Keratinocyte (primary cell): ENCODE results near the gene MBLAC1. TPM values are rescaled to one million over a fixed set of nuclear protein-coding genes. Genes with fewer than 3 reads are reported as not detected.

Experiments
- DNase-seq: peaks from one replicate; pipeline ENCODE4 v3.0.0-alpha.2; 2011; ENCODE audit warnings: low read depth, missing footprints, low spot score
- FAIRE-seq: peaks from 2 replicates; lab custom pipeline; 2011; peaks lifted over from hg19 to GRCh38; lab: Jason Lieb, UNC
- H2AFZ ChIP-seq: 2 replicates; pipeline ENCODE4 v1.6.0; 2012; ENCODE audit warnings: low read length, control low read depth, inconsistent platforms; ENCODE audit not compliant: control insufficient read depth
- H3K27ac ChIP-seq: 2 replicates; pipeline ENCODE4 v1.5.1; 2011; ENCODE audit warnings: low read length; ENCODE audit not compliant: control insufficient read depth, insufficient read depth
- H3K27me3 ChIP-seq: 3 replicates; pipeline ENCODE4 v1.6.0; 2011; ENCODE audit warnings: low read length; ENCODE audit not compliant: control insufficient read depth, insufficient read depth; ENCODE audit errors: extremely low read depth
- H3K36me3 ChIP-seq, 2 experiments: 2 replicates in 1 of 2; 3 replicates in 1 of 2; pipeline ENCODE4 v1.5.1; 2011; ENCODE audit warnings: low read length in 2 of 2, mild to moderate bottlenecking in 1 of 2; ENCODE audit not compliant: control insufficient read depth in 2 of 2, insufficient read depth in 2 of 2; ENCODE audit errors: extremely low read depth in 1 of 2
- H3K4me1 ChIP-seq: 3 replicates; pipeline ENCODE4 v1.5.1; 2011; ENCODE audit warnings: low read length; ENCODE audit not compliant: control insufficient read depth, insufficient read depth; ENCODE audit errors: extremely low read depth
- H3K4me2 ChIP-seq: 3 replicates; pipeline ENCODE4 v1.6.0; 2011; ENCODE audit warnings: low read depth, low read length; ENCODE audit not compliant: control insufficient read depth, insufficient read depth; ENCODE audit errors: extremely low read depth
- H3K4me3 ChIP-seq, 3 experiments: fragments of 200-600 bp in 1 of 3; sonication (generic) in 1 of 3; 2 replicates in 2 of 3; 3 replicates in 1 of 3; pipeline ENCODE4 v1.5.1; 2011 to 2016; ENCODE audit warnings: low read length in 3 of 3, mild to moderate bottlenecking in 3 of 3, control low read depth in 2 of 3, inconsistent platforms in 1 of 3, low read depth in 1 of 3, mixed read lengths in 1 of 3, mixed run types in 1 of 3, moderate library complexity in 1 of 3; ENCODE audit not compliant: control insufficient read depth in 2 of 3, insufficient read depth in 2 of 3; ENCODE audit errors: extremely low read depth in 1 of 3
- H3K79me2 ChIP-seq: 2 replicates; pipeline ENCODE4 v1.6.0; 2012; ENCODE audit warnings: low read length; ENCODE audit not compliant: control insufficient read depth, insufficient read depth
- H3K9ac ChIP-seq: 3 replicates; pipeline ENCODE4 v1.6.0; 2011; ENCODE audit warnings: low read length; ENCODE audit not compliant: control insufficient read depth, insufficient read depth; ENCODE audit errors: extremely low read depth
- H3K9me1 ChIP-seq: 3 replicates; pipeline ENCODE4 v1.6.0; 2011; ENCODE audit warnings: low read length; ENCODE audit not compliant: control insufficient read depth, insufficient read depth; ENCODE audit errors: extremely low read depth
- H3K9me3 ChIP-seq: 2 replicates; pipeline ENCODE4 v1.5.1; 2012; ENCODE audit warnings: low read depth, low read length; ENCODE audit not compliant: control insufficient read depth
- H4K20me1 ChIP-seq: 3 replicates; pipeline ENCODE4 v1.6.0; 2011; ENCODE audit warnings: low read length; ENCODE audit not compliant: control insufficient read depth, insufficient read depth; ENCODE audit errors: extremely low read depth
- EZH2 ChIP-seq: IDR thresholded peaks from one replicate; pipeline ENCODE4 v1.6.1; 2012; ENCODE audit warnings: inconsistent platforms, mild to moderate bottlenecking, low read length, moderate library complexity
- dilution Hi-C: fragments of 300-500 bp; cut with MboI; formaldehyde crosslinking; loops from one replicate; pipeline ENCODE4 v1.7.0; 2020; ENCODE audit warnings: low sequenced_read_pairs; ENCODE audit not compliant: extremely low pct_ligation_motif_present
- polyA plus RNA-seq, 5 experiments: library from polyadenylated mRNA; depleted of rRNA in 3 of 5; stranded (reverse) in 3 of 5; stranded (forward) in 1 of 5; unstranded in 1 of 5; fragments of >200 nt; gene quantifications; 1 replicate in 1 of 5; 2 replicates in 3 of 5; 3 replicates in 1 of 5; pipeline versions ENCODE4 v1.2.1 to v1.2.3, GENCODE V29; 2011 to 2012; ENCODE audit warnings: missing spikeins in 2 of 5, low read depth in 1 of 5, low replicate concordance in 1 of 5
- TF ChIP-seq, protein P1 (sequence below), 3 experiments: IDR thresholded peaks in 1 of 3; conservative IDR thresholded peaks in 1 of 3; optimal IDR thresholded peaks in 1 of 3; 2 replicates in 2 of 3; 3 replicates in 1 of 3; pipeline versions ENCODE3 to v1.5.1; 2011; ENCODE audit warnings: low read length in 3 of 3, mild to moderate bottlenecking in 3 of 3, moderate library complexity in 2 of 3, control low read depth in 1 of 3, inconsistent platforms in 1 of 3; ENCODE audit not compliant: insufficient read depth in 2 of 3; ENCODE audit errors: extremely low read depth in 1 of 3

Gene MBLAC1
- polyA plus RNA-seq, 1 donor (not counting 4 experiments of a cell fraction or from before 2014, with no cell fraction given): 0.21 TPM

DNA sequence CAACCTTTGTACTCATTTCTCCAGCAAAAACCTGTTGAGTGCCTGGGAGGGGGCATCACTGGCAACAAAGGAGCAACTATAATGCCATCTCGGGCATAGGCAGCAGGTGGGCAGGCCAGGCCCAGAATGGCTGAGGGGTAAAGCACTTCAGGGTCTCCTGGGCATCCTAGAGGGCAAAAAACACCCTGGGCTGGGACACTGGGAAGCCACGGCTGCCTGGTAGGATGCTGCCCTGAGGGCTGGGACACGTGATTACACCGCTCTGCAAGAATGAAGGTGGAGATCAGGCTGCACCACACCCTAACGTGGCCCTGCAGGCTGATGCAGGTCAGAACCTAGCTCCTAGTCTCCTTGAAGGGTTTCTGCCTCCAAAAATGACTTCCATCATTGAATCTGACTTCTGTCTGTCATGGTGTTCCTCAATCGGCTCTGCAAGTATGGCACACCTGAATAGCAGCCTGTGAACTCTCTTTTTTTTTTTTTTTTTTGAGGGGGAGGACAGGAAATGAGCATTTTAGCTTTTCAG, 36.3 kb downstream of the MBLAC1 start:
- Histone ChIP-seq H3K27me3 (no peaks in the 10 kb centered on the region), H3K4me2 (peak overlapping the region; percentile 77), H3K36me3 (no peaks in the 10 kb centered on the region), H3K9me1 (peaks cover 2% of the 10 kb centered on the region), H3K4me1 (peaks cover 27% of the 10 kb centered on the region), H3K9me3 (no peaks in the 10 kb centered on the region), H3K79me2 (no peaks in the 10 kb centered on the region), H2AFZ (no peak overlapping the region), H3K9ac (no peak overlapping the region), H3K4me3 (no peak overlapping the region), H3K27ac (peak overlapping the region; percentile 17), H4K20me1 (no peaks in the 10 kb centered on the region)
- dilution Hi-C loops: no loop called here
- TF ChIP-seq, protein P1, sequence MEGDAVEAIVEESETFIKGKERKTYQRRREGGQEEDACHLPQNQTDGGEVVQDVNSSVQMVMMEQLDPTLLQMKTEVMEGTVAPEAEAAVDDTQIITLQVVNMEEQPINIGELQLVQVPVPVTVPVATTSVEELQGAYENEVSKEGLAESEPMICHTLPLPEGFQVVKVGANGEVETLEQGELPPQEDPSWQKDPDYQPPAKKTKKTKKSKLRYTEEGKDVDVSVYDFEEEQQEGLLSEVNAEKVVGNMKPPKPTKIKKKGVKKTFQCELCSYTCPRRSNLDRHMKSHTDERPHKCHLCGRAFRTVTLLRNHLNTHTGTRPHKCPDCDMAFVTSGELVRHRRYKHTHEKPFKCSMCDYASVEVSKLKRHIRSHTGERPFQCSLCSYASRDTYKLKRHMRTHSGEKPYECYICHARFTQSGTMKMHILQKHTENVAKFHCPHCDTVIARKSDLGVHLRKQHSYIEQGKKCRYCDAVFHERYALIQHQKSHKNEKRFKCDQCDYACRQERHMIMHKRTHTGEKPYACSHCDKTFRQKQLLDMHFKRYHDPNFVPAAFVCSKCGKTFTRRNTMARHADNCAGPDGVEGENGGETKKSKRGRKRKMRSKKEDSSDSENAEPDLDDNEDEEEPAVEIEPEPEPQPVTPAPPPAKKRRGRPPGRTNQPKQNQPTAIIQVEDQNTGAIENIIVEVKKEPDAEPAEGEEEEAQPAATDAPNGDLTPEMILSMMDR (optimal IDR thresholded peaks at IDR 0.05 in 1 of 3, IDR thresholded peaks at IDR 0.05 in 1 of 3, conservative IDR thresholded peaks at IDR 0.05 in 1 of 3; ENCODE audit: extremely low read depth in 1 of 3, insufficient read depth in 2 of 3, low read length in 3 of 3): no peak
- TF ChIP-seq EZH2: no peak
- DNase-seq (no peak), FAIRE-seq (peak; percentile 73)

DNA sequence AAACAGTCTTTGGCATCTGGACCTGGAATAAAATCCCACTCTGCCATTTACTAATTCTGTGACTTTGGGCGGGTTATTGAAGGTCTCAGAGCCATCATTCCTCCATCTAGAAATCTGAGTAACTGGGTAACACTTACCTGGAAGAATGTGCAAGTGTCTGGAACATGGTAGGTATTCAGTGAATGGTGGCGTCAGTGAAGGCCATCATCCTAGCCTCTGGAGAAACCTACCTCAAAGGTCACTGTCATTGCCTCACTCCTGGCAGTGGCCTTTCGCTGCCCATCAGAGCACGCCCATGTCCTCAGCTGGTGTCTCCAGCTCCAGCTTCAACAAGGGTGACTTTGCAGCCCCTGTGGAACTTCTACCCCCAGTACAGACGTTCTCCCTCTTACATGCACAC, 37.1 kb downstream of the MBLAC1 start:
- H3K4me2 ChIP-seq: no peak overlapping the region
- dilution Hi-C loops: no loop called here
- no peaks in the 10 kb centered on the region for H4K20me1 ChIP-seq

More for the DNA sequence above, 37.1 kb downstream of the MBLAC1 start:
- no peaks in the 10 kb centered on the region for H3K36me3 ChIP-seq
- no peaks in the 10 kb centered on the region for H3K9me3 ChIP-seq
- H3K4me1 ChIP-seq: peaks cover 32% of the 10 kb centered on the region
- H3K9me1 ChIP-seq: peaks cover 2% of the 10 kb centered on the region
- H3K27ac ChIP-seq: no peak overlapping the region
- FAIRE-seq (no peak), DNase-seq (no peak)
- no peak overlapping the region for H2AFZ ChIP-seq
- H3K4me3 ChIP-seq: no peak overlapping the region
- H3K79me2 ChIP-seq: no peaks in the 10 kb centered on the region
- no peak overlapping the region for H3K9ac ChIP-seq
- no peaks in the 10 kb centered on the region for H3K27me3 ChIP-seq
- no peak for TF ChIP-seq EZH2
- TF ChIP-seq, protein P1 (optimal IDR thresholded peaks at IDR 0.05 in 1 of 3, IDR thresholded peaks at IDR 0.05 in 1 of 3, conservative IDR thresholded peaks at IDR 0.05 in 1 of 3; ENCODE audit: extremely low read depth in 1 of 3, insufficient read depth in 2 of 3, low read length in 3 of 3): no peak
